Stimulated activated CD8-positive, alpha-beta memory T cell treated with anti-CD3 and anti-CD28 coated beads, Interleukin-12 subunit alpha, Interleukin-12 subunit beta, amount 100 ng/mL, for 24 hours (primary cell): ENCODE measurements around the gene STX1B.

Experiments
- DNase-seq: peaks from one replicate; pipeline ENCODE4 v3.0.0-alpha.2; 2020; ENCODE audit errors: extremely low read depth

STX1B gene

GRCh38 chr16:30996324-30996984 is 14.0 kb downstream of the STX1B start:
- no peak for DNase-seq

- no peak for DNase-seq
Observed at GRCh38 chr16:30995927-30996323, 14.5 kb downstream of the STX1B start.

- no peak for DNase-seq
Observed at GRCh38 chr16:30992931-30993816, 17.3 kb downstream of the STX1B start.

DNA sequence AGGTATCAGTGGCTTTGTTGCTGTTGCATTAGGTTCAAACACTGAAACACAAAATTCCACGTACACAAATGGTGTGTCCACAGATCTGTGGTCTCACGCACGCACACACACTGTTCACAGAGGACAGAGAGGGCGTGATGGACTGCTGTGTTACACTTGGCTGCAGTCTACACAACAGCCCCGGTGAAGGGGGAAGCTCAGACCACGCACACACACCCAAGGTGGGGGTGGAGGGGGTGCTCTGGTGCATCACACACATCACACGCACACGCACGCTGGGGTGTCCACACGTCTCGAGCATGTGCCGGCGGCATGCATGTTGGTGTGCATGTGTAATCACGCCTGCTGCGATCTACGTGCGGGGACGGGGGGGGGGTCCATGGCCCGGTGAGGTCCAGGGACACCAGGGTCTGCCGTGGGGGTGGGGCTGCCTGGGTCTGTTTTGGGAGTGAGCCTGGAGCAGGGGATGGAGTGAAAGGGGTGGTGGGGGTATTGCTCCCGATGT is 18.1 kb downstream of the STX1B start:
- no peak for DNase-seq

GRCh38 chr16:30991052-30991451 is 19.4 kb downstream of the STX1B start:
- no peak for DNase-seq

DNA sequence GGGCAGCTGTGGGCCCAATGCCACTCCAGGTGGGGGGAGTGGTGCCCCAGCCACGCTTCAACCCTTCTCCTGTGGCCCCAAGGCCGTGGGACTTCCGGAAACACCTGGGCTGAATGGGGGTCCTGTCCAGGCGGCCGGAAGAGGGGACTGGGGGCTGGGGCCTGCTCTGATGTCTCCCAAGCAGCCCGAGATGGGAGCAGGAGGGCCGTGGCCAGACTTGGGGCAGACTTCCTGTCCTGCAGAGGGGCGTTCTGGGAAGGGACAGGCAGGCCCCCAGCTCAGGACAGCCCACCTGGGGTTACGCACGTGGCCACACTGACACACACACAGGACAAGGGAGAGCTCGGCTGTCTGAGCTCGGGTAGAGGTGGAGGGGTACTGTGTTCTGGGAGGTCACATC is 20.3 kb downstream of the STX1B start:
- no peak for DNase-seq

DNA sequence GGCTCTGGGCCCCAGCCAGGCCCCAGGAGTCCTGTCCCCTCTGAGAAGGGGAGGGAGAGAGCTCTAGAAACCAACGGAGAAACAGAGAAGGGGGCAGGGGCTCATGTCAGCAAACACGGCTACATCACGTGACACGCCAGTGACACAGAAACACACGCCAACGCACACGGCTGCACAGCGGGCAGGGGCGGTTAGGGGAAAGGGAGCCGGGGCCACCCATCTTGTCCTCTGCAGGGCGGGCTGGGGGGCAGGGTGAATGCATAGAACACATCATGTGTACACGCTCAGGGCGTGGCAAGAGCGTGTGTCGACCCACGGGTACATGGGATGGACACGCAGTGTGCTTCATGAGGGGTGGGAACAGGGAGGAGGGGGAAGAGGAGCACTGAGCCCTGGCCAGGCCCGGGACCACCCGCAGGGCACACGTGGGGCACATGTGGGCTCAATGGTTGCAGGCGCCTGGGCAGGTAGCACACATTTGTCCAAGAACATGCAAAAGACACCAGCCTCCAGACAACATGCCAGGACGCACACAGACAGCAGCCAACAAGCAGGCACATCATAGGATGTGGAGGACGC is 20.9 kb downstream of the STX1B start:
- DNase-seq: no peak

GRCh38 chr16:30987581-30988190 is 22.8 kb downstream of the STX1B start:
- DNase-seq: no peak

DNA sequence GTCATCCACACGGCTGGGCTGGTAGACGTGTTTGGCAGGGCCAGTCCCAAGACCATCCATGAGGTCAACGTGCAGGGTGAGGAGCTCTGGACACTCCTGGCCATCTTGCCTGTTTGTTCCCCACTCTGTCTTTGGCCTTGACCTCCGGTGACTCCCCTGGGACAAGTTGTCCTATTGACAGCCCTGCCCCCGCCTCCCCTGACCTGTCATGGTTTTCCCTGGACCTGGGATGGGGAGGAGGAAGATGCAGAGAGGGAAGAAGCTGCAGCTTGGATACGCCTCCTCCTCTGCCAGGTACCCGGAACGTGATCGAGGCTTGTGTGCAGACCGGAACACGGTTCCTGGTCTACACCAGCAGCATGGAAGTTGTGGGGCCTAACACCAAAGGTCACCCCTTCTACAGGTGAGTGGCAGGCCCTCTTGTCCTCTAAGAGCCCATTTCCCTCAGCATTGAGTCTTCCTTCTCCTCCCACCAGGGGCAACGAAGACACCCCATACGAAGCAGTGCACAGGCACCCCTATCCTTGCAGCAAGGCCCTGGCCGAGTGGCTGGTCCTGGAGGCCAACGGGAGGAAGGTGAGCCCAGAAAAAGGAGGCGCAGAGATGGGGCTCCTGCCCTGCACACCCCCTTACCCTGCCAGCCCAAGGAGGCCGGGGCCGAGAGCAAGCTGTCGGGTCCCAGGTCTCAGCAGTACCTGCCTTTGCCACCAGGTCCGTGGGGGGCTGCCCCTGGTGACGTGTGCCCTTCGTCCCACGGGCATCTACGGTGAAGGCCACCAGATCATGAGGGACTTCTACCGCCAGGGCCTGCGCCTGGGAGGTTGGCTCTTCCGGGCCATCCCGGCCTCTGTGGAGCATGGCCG is 24.1 kb downstream of the STX1B start:
- DNase-seq: no peak

DNA sequence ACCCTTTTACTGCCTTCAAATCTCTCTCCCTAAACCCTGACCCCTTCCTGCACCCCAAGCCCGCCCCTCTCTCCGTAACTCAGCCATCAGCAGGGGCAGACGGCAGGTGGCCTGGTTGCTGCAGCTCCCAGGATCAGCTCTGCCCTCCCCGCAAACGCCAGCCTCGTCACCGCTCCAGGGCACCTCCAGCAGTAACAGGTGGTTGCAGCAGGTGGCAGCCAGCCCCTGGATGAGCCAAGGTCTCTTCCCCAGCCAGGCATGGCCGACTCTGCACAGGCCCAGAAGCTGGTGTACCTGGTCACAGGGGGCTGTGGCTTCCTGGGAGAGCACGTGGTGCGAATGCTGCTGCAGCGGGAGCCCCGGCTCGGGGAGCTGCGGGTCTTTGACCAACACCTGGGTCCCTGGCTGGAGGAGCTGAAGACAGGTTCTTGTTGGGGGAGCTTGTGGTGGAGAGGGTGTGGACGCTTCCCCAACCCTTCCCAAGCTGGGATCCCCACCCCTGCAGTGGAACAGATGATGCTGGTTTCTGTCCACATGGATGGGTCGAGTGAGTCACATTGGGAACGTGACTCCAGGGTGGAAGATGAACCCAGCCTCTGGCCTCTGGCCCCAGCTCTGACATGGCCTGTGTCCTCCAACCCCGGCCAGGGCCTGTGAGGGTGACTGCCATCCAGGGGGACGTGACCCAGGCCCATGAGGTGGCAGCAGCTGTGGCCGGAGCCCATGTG is 24.9 kb downstream of the STX1B start:
- no peak for DNase-seq

GRCh38 chr16:30984669-30985400 is 25.6 kb downstream of the STX1B start, which contains the start of gene HSD3B7:
Gene HSD3B7, plus strand, starts transcription at chr16:30985207. Its CDS starts 452 bp downstream, at chr16:30985659.
- DNase-seq: peak; percentile 50

GRCh38 chr16:30983898-30984610 is 26.4 kb downstream of the STX1B start:
- DNase-seq: no peak

- no peak for DNase-seq
Observed at GRCh38 chr16:30983289-30983889, 27.0 kb downstream of the STX1B start.

- DNase-seq: no peak
Observed at GRCh38 chr16:30982548-30983288, 27.7 kb downstream of the STX1B start.

GRCh38 chr16:30980959-30981358 is 29.5 kb downstream of the STX1B start:
- no peak for DNase-seq

DNA sequence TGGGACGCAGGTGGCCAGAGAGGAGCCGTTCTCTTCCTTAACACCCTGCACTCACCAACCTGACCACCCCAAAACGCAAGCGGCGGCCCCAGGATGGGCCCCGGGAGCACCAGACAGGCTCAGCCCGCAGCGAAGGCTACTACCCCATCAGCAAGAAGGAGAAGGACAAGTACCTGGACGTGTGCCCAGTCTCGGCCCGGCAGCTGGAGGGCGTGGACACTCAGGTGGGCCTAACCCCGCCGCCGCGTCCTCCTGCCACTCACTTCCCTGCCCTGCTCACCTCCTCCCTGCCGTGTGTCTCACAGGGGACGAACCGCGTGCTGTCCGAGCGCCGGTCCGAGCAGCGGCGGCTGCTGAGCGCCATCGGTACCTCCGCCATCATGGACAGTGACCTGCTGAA is 30.0 kb downstream of the STX1B start:
- no peak for DNase-seq

DNA sequence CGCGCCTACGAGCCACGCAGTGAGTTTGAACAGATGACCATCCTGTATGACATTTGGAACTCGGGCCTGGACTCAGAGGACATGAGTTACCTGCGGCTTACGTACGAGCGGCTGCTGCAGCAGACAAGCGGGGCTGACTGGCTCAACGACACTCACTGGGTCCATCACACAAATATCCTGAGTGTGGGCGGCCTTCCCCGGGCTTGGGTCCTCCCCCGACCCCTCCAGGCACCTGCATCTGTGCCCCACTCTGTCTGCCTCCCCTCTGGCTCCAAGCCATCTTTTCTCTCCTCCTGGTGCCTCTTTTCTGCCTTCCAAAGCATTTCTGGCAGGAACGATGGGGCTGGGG is 30.4 kb downstream of the STX1B start:
- no peak for DNase-seq
